Measurements from ENCODE around the gene CTSZ.

The CTSZ gene

DNA sequence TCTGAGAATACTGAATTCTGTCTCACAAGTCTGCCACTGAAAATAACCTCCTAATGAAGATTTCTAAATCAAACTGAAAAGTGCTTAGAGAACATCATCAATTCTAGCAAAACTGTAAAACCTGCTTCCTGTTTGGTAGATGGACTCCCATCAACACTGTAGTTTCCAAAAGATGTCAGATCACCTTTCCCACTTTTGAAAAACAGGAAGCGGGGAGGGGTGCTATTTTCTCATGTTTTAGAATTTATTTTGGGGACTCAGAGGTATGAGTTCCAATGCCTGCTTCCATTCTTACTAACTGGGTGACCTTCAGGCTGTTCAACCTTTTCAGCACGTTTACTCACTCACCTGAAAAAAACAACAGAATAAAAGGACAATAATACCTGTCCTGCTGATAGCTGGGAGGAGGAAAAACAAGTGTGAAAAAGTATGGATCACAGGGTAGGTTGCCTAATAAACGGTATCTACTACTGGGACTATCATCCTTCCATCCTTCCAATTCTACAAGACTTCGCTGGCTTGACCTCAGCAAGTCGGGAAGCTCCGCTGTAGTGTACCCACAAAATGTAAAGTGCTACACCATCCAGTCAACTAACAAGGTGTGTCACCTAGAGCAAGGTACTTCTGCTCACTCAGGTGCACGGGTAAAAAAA is 24.0 kb upstream of the CTSZ start:
- no peak for DNase-seq

DNA sequence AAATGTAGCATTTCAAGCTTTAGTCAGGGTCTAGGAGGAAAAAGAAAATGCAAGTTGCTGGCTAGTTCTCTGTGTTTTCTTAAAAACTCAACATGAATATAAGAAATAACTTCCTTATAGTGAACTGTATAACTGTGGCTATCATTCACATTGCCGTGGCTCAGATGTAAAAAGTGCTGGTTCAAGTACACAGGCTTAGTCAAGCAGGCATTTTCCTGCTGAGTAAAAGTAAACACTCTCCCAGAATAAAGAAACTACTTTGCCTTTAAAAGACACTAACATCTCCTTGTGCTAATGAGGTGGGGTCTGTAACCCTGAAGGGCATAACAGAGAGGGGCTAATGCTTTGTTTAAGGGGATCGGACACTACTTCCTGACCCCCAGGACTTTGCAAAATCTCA is 21.8 kb upstream of the CTSZ start:
- DNase-seq: no peak

GRCh38 chr20:59027741-59028320 is 20.8 kb upstream of the CTSZ start:
- DNase-seq: no peak

DNA sequence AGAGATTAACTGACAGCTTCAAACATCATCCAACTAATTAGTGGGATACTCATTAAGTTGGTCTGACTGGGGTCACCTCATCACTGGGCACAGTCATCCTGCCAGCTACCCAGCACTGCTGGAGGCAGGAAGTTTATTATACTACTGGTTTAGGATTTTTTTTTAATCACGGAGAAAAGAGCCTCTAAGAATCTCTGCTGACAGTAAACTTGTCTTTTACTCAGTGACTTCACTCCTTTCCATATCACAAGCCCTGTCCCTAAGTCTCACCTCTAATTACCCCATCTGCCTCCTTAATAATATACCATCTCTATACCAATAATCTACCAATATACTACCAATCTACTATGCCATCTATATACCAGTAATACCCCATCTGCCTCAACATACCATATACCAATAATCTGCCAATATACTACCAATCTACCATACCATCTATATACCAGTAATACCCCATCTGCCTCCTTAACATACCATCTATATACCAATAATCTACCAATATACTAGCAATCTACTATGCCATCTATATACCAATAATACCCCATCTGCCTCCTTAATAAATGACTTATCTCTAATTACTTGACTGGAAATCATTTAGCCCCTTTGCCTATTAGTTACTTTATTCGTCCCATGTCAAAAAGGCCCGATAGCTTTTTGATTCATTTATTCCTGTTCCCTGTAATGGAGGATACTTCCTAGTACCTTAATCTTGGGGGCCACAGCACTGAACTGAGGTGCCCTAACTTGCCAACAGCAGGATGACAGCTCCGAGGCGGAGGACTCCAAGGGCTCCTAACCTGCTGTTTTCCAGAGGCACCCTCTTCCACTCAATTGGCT is 20.1 kb upstream of the CTSZ start:
- DNase-seq: no peak

- DNase-seq: no peak
Observed at GRCh38 chr20:59025511-59025910, 18.5 kb upstream of the CTSZ start.

GRCh38 chr20:59025086-59025485 is 18.0 kb upstream of the CTSZ start:
- no peak for DNase-seq

DNA sequence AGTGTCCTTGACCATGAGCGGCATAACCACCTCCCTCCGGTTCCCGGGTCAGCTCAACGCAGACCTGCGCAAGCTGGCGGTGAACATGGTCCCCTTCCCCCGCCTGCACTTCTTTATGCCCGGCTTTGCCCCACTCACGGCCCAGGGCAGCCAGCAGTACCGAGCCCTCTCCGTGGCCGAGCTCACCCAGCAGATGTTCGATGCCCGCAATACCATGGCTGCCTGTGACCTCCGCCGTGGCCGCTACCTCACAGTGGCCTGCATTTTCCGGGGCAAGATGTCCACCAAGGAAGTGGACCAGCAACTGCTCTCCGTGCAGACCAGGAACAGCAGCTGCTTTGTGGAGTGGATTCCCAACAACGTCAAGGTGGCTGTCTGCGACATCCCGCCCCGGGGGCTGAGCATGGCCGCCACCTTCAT is 17.1 kb upstream of the CTSZ start:
- DNase-seq: no peak

DNA sequence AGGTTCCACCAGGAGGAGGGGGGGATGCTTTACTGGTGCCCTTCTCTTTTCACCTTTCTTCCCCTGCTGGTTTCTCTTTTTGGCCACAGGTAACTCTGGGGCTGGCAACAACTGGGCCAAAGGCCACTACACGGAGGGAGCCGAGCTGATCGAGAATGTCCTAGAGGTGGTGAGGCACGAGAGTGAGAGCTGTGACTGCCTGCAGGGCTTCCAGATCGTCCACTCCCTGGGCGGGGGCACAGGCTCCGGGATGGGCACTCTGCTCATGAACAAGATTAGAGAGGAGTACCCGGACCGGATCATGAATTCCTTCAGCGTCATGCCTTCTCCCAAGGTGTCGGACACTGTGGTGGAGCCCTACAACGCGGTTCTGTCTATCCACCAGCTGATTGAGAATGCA is 16.6 kb upstream of the CTSZ start:
- no peak for DNase-seq

DNA sequence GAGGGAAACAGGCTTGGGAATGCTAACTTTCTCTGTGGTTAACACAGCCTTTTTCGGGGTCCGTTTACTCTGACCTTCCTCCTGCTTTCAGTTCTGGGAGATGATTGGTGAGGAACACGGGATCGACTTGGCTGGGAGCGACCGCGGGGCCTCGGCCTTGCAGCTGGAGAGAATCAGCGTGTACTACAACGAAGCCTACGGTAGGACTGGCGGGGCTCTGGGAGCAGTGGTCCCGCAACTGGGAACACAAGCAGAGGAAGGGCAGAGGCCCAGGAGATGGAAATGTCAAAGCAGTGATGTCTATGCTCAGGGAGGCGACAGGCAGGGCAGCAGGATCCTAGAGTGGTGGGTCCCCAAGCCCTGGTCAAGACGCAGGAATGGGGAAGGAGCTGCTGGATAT is 15.7 kb upstream of the CTSZ start:
- DNase-seq: no peak

DNA sequence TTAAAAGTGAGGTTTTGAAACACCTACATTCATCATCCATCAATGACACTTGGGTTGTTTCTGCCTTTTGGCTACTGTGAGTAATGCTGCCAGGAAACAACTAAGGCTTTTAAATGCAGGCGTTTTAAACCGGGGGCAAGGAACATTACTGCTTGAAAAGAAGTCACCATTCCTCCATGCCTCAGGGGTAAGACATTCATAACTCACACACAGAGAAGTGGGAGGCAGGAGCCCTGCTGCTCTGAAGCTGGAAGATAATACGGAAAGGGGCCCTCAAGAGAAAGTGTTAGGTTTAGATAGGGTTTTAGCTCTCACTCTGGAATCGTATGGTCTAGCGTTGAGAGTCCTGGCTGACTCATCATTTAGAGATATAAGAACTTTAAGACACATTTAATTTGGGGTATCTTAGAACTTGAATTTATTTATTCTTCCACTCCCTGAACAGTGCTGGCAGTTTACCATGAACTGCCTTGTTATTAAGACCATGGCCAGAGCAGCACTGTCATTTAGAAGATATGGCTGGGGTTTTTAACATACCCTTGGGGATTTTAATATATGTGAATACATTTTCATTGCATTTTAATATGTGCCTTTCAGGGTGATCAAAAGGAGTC is 14.0 kb upstream of the CTSZ start:
- DNase-seq: no peak

GRCh38 chr20:59019217-59019616 is 12.2 kb upstream of the CTSZ start, which contains the start of gene TUBB1:
TSS of gene TUBB1 (plus strand) at chr20:59019429. CDS start at chr20:59019523, 94 bp downstream.
- DNase-seq: no peak

DNA sequence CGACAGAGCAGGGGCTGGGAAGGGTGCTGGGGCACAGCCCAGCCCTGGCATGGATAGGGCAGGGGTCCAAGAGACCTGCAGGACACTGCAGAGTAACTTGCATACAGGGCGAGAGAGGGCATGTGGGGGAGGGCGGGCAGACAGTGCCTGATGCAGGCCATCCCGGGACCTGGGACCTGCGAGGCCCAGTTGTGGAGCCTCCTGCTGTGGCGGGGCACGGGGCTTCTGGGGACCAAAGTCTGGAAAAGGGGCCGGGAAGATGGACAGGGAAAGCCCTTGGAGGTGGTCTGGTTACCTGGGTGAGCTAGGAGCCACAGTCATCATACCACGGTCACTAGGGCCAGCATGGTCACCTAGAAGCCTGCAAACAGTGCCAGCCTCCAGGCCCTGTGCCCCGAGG is 11.8 kb upstream of the CTSZ start:
- DNase-seq: no peak

GRCh38 chr20:59017493-59018231 is 10.6 kb upstream of the CTSZ start:
- no peak for DNase-seq

- no peak for DNase-seq
Observed at GRCh38 chr20:59016795-59017492, 9.9 kb upstream of the CTSZ start.

DNA sequence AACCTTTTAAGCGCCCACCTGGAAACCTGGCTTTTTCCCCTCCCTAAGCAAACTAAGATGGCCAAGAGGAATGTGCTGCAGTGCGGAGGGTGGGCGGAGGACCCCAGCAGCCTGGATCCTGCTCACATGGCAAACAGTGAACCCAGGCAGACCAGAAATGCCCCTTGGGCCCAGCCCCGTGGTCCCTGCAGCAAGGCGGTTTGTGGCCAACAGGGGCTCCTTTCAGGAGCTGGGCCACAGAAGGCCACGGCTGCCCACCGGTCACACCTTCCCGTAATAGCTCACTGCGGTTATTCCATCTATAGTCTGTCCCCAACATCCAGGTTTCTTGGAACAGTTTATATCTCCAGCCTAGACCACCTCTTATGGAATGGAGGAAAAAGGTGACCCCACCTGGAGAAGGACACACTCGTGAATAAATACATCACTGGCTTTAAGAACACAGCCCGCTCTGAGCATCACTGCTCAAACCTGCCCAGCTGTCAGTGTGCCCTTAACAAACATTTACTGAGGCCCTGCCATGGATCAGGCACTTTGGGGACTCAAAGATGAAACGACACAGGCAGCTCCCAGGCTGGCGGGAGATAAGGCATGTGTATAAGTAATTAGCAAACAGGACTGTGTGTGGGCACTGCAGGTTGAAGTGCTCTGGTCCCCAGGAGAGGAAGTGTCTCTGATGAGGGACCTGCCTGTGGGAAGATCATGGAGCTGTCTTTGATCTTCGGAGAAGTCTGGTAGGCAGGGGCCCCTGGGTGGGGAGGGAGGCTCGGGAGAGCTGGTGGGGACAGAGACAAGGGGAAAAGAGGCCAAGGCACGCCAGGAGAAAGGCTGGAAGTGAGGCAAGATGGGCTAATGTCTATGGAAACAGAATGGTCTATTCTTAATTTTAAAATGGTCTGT is 9.0 kb upstream of the CTSZ start:
- no peak for DNase-seq

DNA sequence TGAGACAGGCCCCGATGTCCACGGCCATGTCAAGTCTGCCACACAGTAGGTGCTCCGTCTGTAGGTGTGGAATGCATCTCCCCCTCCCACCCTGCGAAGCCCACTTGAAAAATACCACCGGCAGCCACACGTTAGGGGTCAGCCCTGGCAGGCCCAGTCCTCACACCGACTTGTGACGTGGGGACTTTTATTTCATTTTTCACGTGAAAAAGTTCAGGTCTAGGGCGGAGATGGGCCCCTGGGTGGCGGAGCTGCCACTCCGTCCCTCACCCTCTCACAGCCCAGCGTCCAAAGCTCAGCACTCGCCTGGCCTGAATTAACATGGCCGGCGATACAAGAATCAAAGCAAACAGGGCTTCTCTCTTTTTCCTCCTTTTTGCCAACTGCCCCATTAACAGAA is 8.4 kb upstream of the CTSZ start:
- DNase-seq: no peak

DNA sequence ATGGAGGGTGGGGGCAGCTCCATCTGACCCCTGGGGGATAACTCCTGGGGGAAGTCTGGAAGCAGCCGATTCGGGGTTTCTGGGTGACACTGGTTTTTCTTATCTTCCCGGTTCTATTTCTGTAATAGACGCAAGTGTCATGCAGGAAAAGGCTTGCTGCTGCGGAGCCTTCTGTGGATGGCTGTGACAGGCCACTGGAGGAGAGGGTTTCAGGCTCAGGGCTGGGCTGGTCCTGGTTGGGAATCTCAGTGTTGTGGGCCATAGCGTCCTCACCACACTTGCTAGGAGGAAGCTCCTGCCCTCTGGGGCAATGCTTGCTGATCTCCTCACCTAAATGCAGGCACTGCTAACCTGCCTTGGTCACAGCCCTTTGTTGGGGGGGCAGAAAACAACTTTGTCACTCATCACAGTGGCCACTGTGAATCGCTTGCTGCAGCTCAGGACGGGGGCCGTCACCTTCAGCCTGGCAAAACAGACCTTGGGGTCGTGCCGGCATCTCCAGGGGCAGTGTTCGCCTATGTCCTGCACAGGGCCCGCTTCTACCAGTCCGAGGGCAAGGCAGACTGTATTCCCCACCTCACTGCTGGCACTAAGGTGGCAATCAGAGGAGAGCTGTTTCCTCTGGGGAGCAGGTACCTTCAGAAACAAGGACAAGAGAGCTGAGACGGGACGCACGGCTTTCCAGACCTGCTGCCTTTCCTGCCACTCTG is 7.8 kb upstream of the CTSZ start:
- DNase-seq: no peak

DNA sequence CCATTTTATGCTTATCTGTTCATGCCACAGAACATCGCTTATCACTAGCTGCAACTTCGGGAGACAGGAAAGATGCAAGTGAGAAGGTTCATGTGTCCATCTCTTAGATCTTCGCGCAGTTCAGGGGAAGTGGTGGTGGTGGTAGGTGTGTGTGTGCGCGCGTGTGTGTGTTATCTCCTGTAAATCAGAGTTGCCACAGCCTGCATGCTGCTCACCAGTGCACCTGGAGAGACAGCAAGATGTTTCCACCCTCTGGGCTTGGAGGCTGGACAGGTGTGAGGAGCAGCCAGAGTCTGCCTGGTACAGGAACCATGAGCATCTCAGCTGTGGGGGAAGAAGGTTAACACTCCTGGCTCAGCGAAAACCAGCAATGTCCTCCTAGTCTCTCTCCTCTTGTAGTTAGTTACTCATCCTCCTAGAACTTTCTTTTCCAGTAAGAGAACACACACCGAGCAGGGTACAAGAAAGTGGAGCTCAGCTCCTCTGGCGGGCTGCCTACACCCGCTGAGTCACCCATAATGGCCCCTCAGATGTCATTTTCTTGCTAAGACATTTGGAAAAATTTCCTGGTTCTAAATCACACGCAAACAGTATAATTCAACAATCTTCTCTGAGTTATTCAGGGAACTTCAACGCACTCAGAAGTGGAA is 7.0 kb upstream of the CTSZ start:
- DNase-seq: no peak

DNA sequence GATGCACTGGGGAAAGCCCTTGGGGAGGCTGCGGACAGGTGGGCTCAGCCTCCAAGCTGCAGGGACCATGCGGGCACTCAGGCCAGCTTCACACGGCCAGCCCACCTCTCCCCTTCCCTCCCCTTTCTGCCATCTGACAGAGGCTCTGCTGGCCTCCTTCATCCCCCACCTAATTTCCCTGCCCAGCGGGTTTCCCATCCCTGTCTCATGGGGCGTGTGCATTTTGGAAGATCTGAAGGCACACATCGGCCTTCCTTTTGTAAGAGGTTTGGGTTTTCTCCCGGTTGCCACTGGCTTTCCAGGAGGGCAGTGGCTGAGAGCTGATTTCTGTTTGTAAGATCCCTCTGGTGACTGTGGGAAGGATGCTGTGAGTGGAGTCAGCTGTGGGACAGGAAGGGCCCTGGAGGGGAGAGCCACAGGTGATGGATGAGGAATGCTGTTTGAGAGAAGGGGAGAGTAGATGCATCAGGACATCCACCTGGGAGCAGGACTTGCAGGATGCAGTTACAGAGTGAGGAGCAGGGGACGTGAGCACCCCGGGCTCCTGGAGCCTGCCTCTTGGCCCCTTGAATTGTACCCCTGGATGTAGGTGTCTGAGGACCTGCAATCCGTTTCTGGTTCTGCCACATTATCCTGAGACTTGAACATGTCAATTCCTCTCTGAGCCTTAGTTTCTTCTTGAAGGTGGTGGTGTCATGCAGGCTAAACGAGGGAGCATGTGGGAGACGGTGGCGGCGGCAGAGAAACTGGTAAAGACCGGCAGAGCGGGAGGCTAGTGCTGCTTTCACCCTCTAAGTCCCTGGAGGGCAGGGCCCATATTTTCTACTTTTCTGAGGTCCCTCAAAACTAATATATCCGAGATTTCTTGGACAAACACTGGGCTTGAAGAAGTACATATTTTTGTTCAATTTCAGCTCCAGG is 6.2 kb upstream of the CTSZ start:
- DNase-seq: no peak

All from stimulated activated CD4-positive, alpha-beta T cell treated with anti-CD3 and anti-CD28 coated beads, Interleukin-4, amount 100 ng/mL, for 1 hour (primary cell).